Mesenchymal stem cell (in vitro differentiated cells and primary cell): ENCODE measurements around the gene CLEC16A.
A peak's percentile ranks its signal among the peaks of the same experiment; 100 is the strongest.

ENCODE experiments used
- DNase-seq: peaks from one replicate; pipeline ENCODE4 v3.0.0-alpha.2; 2013
- H2AFZ ChIP-seq: one replicate; pipeline ENCODE4 v1.6.1; 2013; ENCODE audit warnings: low read depth, mild to moderate bottlenecking, control low read depth, inconsistent platforms, low read length, moderate library complexity
- H2AK5ac ChIP-seq: 2 replicates; pipeline ENCODE4 v1.6.1; 2013; ENCODE audit warnings: low read length, moderate library complexity, mild to moderate bottlenecking, inconsistent platforms; ENCODE audit not compliant: severe bottlenecking
- H2BK120ac ChIP-seq: one replicate; pipeline ENCODE4 v1.6.1; 2013; ENCODE audit warnings: low read depth, mild to moderate bottlenecking, inconsistent platforms, low read length, moderate library complexity
- H2BK12ac ChIP-seq, 2 experiments: one replicate each; pipeline ENCODE4 v1.6.1; 2013; ENCODE audit warnings: inconsistent platforms in 2 of 2, low read length in 2 of 2, mild to moderate bottlenecking in 2 of 2, moderate library complexity in 2 of 2, control low read depth in 1 of 2
- H2BK15ac ChIP-seq: one replicate; pipeline ENCODE4 v1.6.1; 2013; ENCODE audit warnings: mild to moderate bottlenecking, low read depth, inconsistent platforms; ENCODE audit not compliant: poor library complexity, severe bottlenecking
- H2BK5ac ChIP-seq: 2 replicates; pipeline ENCODE4 v1.6.1; 2013; ENCODE audit warnings: low read depth, mild to moderate bottlenecking, low read length, control low read depth, inconsistent platforms; ENCODE audit not compliant: poor library complexity, severe bottlenecking
- H3K14ac ChIP-seq, 2 experiments: one replicate each; pipeline ENCODE4 v1.6.1; 2013; ENCODE audit warnings: inconsistent platforms in 2 of 2, low read length in 2 of 2, control low read depth in 1 of 2, mild to moderate bottlenecking in 1 of 2, moderate library complexity in 1 of 2
- H3K18ac ChIP-seq, 2 experiments: one replicate each; pipeline ENCODE4 v1.6.1; 2013; ENCODE audit warnings: inconsistent platforms in 2 of 2, low read length in 2 of 2, control low read depth in 1 of 2, low read depth in 1 of 2, mild to moderate bottlenecking in 1 of 2
- H3K23ac ChIP-seq, 2 experiments: one replicate each; pipeline ENCODE4 v1.6.1; 2013; ENCODE audit warnings: inconsistent platforms in 2 of 2, low read length in 2 of 2, mild to moderate bottlenecking in 2 of 2, moderate library complexity in 2 of 2, control low read depth in 1 of 2
- H3K27ac ChIP-seq: 2 replicates; pipeline ENCODE4 v1.5.1; 2013; ENCODE audit warnings: mild to moderate bottlenecking, moderate library complexity, low read length, control low read depth, inconsistent platforms; ENCODE audit not compliant: poor library complexity, severe bottlenecking
- H3K27me3 ChIP-seq, 2 experiments: 2 replicates each; pipeline versions ENCODE4 v1.6.1 to v1.7.0; 2013; ENCODE audit warnings: low read length in 2 of 2, mild to moderate bottlenecking in 2 of 2, moderate library complexity in 2 of 2, control low read depth in 1 of 2, inconsistent platforms in 1 of 2; ENCODE audit not compliant: control insufficient read depth in 1 of 2, insufficient read depth in 1 of 2
- H3K36me3 ChIP-seq, 2 experiments: 2 replicates each; pipeline versions ENCODE4 v1.6.1 to v1.7.0; 2013; ENCODE audit warnings: low read length in 2 of 2, control low read depth in 1 of 2, inconsistent platforms in 1 of 2, low read depth in 1 of 2, mild to moderate bottlenecking in 1 of 2; ENCODE audit not compliant: insufficient read depth in 2 of 2, control insufficient read depth in 1 of 2
- H3K4ac ChIP-seq, 2 experiments: one replicate each; pipeline ENCODE4 v1.6.1; 2013; ENCODE audit warnings: inconsistent platforms in 2 of 2, low read length in 2 of 2, mild to moderate bottlenecking in 2 of 2, moderate library complexity in 2 of 2, control low read depth in 1 of 2, low read depth in 1 of 2
- H3K4me1 ChIP-seq: 2 replicates; pipeline ENCODE4 v1.6.1; 2013; ENCODE audit warnings: low read depth, low read length, control low read depth; ENCODE audit not compliant: control insufficient read depth, insufficient read depth
- H3K4me2 ChIP-seq: 2 replicates; pipeline ENCODE4 v1.6.1; 2013; ENCODE audit warnings: low read length, mild to moderate bottlenecking, inconsistent platforms; ENCODE audit not compliant: poor library complexity, severe bottlenecking
- H3K4me3 ChIP-seq, 2 experiments: 2 replicates each; pipeline versions ENCODE4 v1.5.1 to v1.7.0; 2013; ENCODE audit warnings: low read length in 2 of 2, mild to moderate bottlenecking in 2 of 2, control low read depth in 1 of 2, low read depth in 1 of 2; ENCODE audit not compliant: insufficient read depth in 1 of 2
- H3K79me1 ChIP-seq: replicated peaks from 2 replicates; pipeline ENCODE4 v1.6.1; 2013; ENCODE audit warnings: mild to moderate bottlenecking, control low read depth, low read length, inconsistent platforms; ENCODE audit not compliant: poor library complexity, severe bottlenecking
- H3K9ac ChIP-seq: 2 replicates; pipeline ENCODE4 v1.7.0; 2013; ENCODE audit warnings: mild to moderate bottlenecking, low read length, moderate library complexity
- H3K9me3 ChIP-seq: 2 replicates; pipeline ENCODE4 v1.7.0; 2013; ENCODE audit warnings: mild to moderate bottlenecking, low read length; ENCODE audit not compliant: control insufficient read depth
- H4K8ac ChIP-seq: one replicate; pipeline ENCODE4 v1.6.1; 2013; ENCODE audit warnings: inconsistent platforms, mild to moderate bottlenecking, low read length, moderate library complexity
- H4K91ac ChIP-seq: one replicate; pipeline ENCODE4 v1.6.1; 2013; ENCODE audit warnings: mild to moderate bottlenecking, low read length, inconsistent platforms
- WGBS: methylation state at CpG from one replicate; pipeline ENCODE4 v1.1.7; 2013; ENCODE audit warnings: mixed read lengths; 5-methylcytosine and 5-hydroxymethylcytosine counted together

CLEC16A gene

GRCh38 chr16:11141409-11142260 lies 197.3 kb downstream of the CLEC16A start:
- Histone ChIP-seq H2AK5ac (peak overlapping the region; percentile 84), H4K91ac (no peak overlapping the region), H3K9ac (no peak overlapping the region), H3K27ac (no peak overlapping the region), H3K79me1 (peaks cover 14% of the 10 kb centered on the region), H2BK120ac (no peak overlapping the region), H3K4me1 (peaks cover 39% of the 10 kb centered on the region), H3K4ac (no peak overlapping the region), H2BK15ac (no peak overlapping the region), H3K23ac (no peak overlapping the region), H2AFZ (no peak overlapping the region), H3K4me3 (no peak overlapping the region), H3K36me3 (peaks cover 0 to 33% of the 10 kb centered on the region in 2 experiments), H4K8ac (no peak overlapping the region), H3K18ac (no peak overlapping the region), H2BK12ac (peak overlapping the region in 1 of 2 experiments; percentile 50), H3K14ac (peak overlapping the region in 1 of 2 experiments; percentile 45), H2BK5ac (no peak overlapping the region), H3K4me2 (no peak overlapping the region), H3K9me3 (no peaks in the 10 kb centered on the region), H3K27me3 (peaks cover 0 to 4% of the 10 kb centered on the region in 2 experiments)
- DNase-seq, result no peak
- 95% methylated on average over 26 of the region's 26 CpGs for WGBS

GRCh38 chr16:11142261-11142630 lies 197.9 kb downstream of the CLEC16A start:
- 96% methylated on average over 7 of the region's 7 CpGs for whole genome bisulfite sequencing
- H2BK120ac ChIP-seq, result no peak overlapping the region
- H2AK5ac ChIP-seq, result peak overlapping the region; percentile 12
- H2BK12ac ChIP-seq, result peak overlapping the region in 1 of 2 experiments; percentile 50
- no peak overlapping the region for H2BK15ac ChIP-seq
- H3K23ac ChIP-seq, result no peak overlapping the region
- no peak overlapping the region for H4K8ac ChIP-seq
- no peak overlapping the region for H2AFZ ChIP-seq
- H2BK5ac ChIP-seq, result no peak overlapping the region
- H3K36me3 ChIP-seq, result peaks cover 0 to 38% of the 10 kb centered on the region in 2 experiments
- DNase-seq, result no peak
- no peak overlapping the region for H3K18ac ChIP-seq
- H3K9ac ChIP-seq, result no peak overlapping the region
- H3K4me1 ChIP-seq, result peaks cover 37% of the 10 kb centered on the region
- H3K27me3 ChIP-seq, result peaks cover 0 to 4% of the 10 kb centered on the region in 2 experiments
- no peak overlapping the region for H3K4me2 ChIP-seq
- no peaks in the 10 kb centered on the region for H3K9me3 ChIP-seq
- H3K14ac ChIP-seq, result no peak overlapping the region
- H4K91ac ChIP-seq, result no peak overlapping the region
- H3K27ac ChIP-seq, result no peak overlapping the region
- no peak overlapping the region for H3K4me3 ChIP-seq
- H3K79me1 ChIP-seq, result peaks cover 14% of the 10 kb centered on the region
- no peak overlapping the region for H3K4ac ChIP-seq

GRCh38 chr16:11142951-11143350 lies 198.6 kb downstream of the CLEC16A start:
- Histone ChIP-seq H2AK5ac (no peak overlapping the region), H4K91ac (no peak overlapping the region), H3K4me2 (no peak overlapping the region), H3K4me3 (no peak overlapping the region), H3K79me1 (peaks cover 14% of the 10 kb centered on the region), H3K9me3 (no peaks in the 10 kb centered on the region), H3K36me3 (peaks cover 0 to 38% of the 10 kb centered on the region in 2 experiments), H2BK120ac (no peak overlapping the region), H3K27me3 (peaks cover 0 to 4% of the 10 kb centered on the region in 2 experiments), H4K8ac (no peak overlapping the region), H2BK15ac (no peak overlapping the region), H3K4me1 (peaks cover 34% of the 10 kb centered on the region), H3K4ac (no peak overlapping the region), H3K14ac (no peak overlapping the region), H2AFZ (no peak overlapping the region), H2BK5ac (no peak overlapping the region), H3K18ac (no peak overlapping the region), H3K23ac (no peak overlapping the region), H3K9ac (no peak overlapping the region), H3K27ac (no peak overlapping the region), H2BK12ac (no peak overlapping the region)
- DNase-seq, result no peak
- 90% methylated on average over 6 of the region's 7 CpGs for WGBS

- 90% methylated on average over 6 of the region's 6 CpGs for WGBS
These were observed 199.1 kb downstream of the CLEC16A start for GRCh38 chr16:11143372-11144035.

More at GRCh38 chr16:11143372-11144035, 199.1 kb downstream of the CLEC16A start:
- Histone ChIP-seq H2AFZ (no peak overlapping the region), H3K27ac (no peak overlapping the region), H3K9me3 (no peaks in the 10 kb centered on the region), H4K91ac (no peak overlapping the region), H3K23ac (no peak overlapping the region), H3K36me3 (peaks cover 0 to 40% of the 10 kb centered on the region in 2 experiments), H3K4me3 (no peak overlapping the region), H3K79me1 (peaks cover 14% of the 10 kb centered on the region), H2BK120ac (no peak overlapping the region), H3K4me1 (peaks cover 29% of the 10 kb centered on the region), H3K18ac (no peak overlapping the region), H3K9ac (no peak overlapping the region), H4K8ac (no peak overlapping the region), H3K4ac (no peak overlapping the region), H3K14ac (no peak overlapping the region), H2BK5ac (no peak overlapping the region), H2BK15ac (no peak overlapping the region), H3K27me3 (peaks cover 0 to 4% of the 10 kb centered on the region in 2 experiments), H3K4me2 (no peak overlapping the region), H2AK5ac (no peak overlapping the region), H2BK12ac (no peak overlapping the region)
- DNase-seq, result no peak
